HG02852 (cell line): ENCODE measurements around the gene RPL34.
"Not testable (repeated sequence)": the region's sequence is repeated elsewhere in the genome, so short reads cannot be mapped to it uniquely, and the experiment has no call there.

ENCODE experiments used
- ATAC-seq: cut with Tn5 transposase; IDR thresholded peaks from one replicate; pipeline ENCODE4 v1.9.1; 2021; ENCODE audit warnings: mild to moderate bottlenecking, moderate library complexity; ENCODE audit not compliant: unreplicated experiment

The RPL34 gene

GRCh38 chr4:108620101-108620932, at the start of gene RPL34:
Gene RPL34 (plus strand): TSS chr4:108620576. CDS start chr4:108621960, 1,384 bp downstream.
- ATAC-seq, result peak; percentile 100

- ATAC-seq, result no peak
These were observed 49.3 kb upstream of the RPL34 start for GRCh38 chr4:108570993-108571569.

- ATAC-seq, result no peak
These were observed 46.0 kb upstream of the RPL34 start for GRCh38 chr4:108574402-108574801.

GRCh38 chr4:108581083-108581482, 39.3 kb upstream of the RPL34 start:
- ATAC-seq, result no peak

GRCh38 chr4:108586778-108587177, 33.6 kb upstream of the RPL34 start:
- ATAC-seq, result no peak

- ATAC-seq, result no peak
These were observed 31.5 kb upstream of the RPL34 start for GRCh38 chr4:108588878-108589277.

- no peak for ATAC-seq
These were observed 30.4 kb upstream of the RPL34 start for GRCh38 chr4:108589961-108590360.

- ATAC-seq, result no peak
These were observed 29.6 kb upstream of the RPL34 start for GRCh38 chr4:108590776-108591175.

- ATAC-seq, result no peak
These were observed 27.7 kb upstream of the RPL34 start for GRCh38 chr4:108592674-108592986.

GRCh38 chr4:108594296-108594695, 26.1 kb upstream of the RPL34 start:
- not testable (repeated sequence) for ATAC-seq

GRCh38 chr4:108596344-108596743, 24.0 kb upstream of the RPL34 start:
- no peak for ATAC-seq

GRCh38 chr4:108601106-108601505, 19.3 kb upstream of the RPL34 start:
- ATAC-seq, result no peak

GRCh38 chr4:108601532-108601931, 18.8 kb upstream of the RPL34 start:
- ATAC-seq, result no peak

GRCh38 chr4:108602163-108602562, 18.2 kb upstream of the RPL34 start:
- ATAC-seq, result no peak

GRCh38 chr4:108607079-108607815, 13.1 kb upstream of the RPL34 start:
- no peak for ATAC-seq

GRCh38 chr4:108611365-108611764, 9.0 kb upstream of the RPL34 start:
- ATAC-seq, result no peak

GRCh38 chr4:108612365-108612764, 8.0 kb upstream of the RPL34 start:
- no peak for ATAC-seq

GRCh38 chr4:108619372-108620100, 840 bp upstream of the RPL34 start:
- peak; percentile 10 for ATAC-seq

GRCh38 chr4:108620933-108621905, 843 bp downstream of the RPL34 start:
- peak; percentile 16 for ATAC-seq

- no peak for ATAC-seq
These were observed 1.6 kb downstream of the RPL34 start for GRCh38 chr4:108622022-108622421.
